HG02623 (cell line): ENCODE measurements around the gene CCDC169.

Experiments used
- ATAC-seq: cut with Tn5 transposase; IDR thresholded peaks from one replicate; pipeline ENCODE4 v1.9.1; 2021; ENCODE audit warnings: moderate library complexity; ENCODE audit not compliant: unreplicated experiment

The CCDC169 gene

DNA sequence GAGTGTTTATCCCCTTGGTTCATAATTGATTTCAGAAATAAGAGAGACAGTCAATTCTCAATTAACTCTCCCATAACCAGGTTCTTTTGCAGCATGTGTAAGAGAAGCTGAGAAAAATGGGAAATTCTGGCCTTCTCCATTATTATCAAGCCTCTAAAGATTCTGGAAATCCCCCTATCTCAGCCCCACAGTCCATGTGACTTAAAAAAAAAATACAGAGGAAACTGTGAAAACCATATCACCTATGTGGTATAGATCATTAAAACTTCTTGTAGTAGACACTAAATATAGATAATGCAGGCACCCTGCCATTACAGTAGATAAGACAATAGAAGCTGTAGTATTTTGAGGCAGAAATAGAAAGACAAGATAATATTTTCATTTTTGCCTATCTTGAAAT, 48.9 kb downstream of the CCDC169 start:
- no peak for ATAC-seq

DNA sequence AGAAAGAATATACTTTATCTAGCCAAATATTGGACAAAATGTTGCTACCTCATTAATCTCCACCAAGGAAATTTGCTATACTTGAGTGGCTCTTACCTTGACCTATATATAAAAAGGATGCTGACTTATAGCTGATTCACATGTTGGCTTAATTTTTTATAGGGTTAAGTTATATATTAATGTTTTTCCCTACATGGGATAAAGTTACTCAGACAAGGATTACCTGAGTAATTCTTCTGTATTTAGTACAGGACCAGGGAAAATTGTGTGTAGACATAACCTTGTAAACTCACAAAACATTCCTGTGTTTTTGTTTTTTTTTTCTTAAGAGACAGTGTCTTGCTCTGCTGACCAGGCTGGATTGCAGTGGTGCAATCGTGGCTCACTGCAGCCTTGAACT, 52.6 kb downstream of the CCDC169 start:
- no peak for ATAC-seq

DNA sequence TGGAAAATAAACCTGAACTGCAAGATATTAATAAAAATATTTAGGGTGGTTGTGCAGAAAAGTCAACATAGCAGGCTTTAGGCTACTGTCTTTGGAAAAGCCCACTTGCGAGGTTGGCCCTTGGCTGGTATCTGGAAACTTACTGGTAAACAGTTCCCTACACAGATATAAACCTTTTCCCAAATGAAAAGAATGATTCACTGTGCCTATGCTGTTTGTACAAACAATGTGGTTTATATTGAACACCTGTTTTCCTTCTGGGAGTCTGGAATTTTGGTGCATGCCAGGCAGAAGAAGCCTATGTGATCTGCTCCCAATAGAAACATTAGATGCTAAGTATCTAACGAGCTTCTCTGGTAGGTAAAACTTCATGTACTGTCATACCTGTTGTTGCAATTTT, 53.5 kb downstream of the CCDC169 start:
- ATAC-seq: no peak

GRCh38 chr13:36242761-36243160, 54.9 kb downstream of the CCDC169 start:
- ATAC-seq: no peak

DNA sequence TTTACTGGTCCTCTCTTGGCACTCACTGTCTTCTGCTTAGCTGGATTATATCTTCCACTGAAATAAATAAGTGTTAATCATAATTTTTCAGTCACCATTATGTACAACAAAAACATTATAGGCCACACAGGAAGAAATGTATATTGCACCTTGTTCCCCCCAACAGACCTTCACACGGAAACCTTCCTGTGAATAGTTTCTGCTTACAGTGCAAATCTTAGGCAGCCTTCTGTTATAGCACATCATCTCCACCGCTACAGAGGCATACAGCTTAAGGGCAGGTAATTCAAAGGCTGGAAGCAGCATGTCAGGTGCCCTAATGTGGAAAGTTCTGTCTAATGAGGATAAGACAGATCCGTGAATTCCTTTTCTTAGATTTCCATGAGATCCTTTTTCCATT, 66.4 kb downstream of the CCDC169 start:
- no peak for ATAC-seq

GRCh38 chr13:36224730-36225129, 72.9 kb downstream of the CCDC169 start:
- ATAC-seq: no peak

- no peak for ATAC-seq
Observed at GRCh38 chr13:36219883-36220282, 77.7 kb downstream of the CCDC169 start.

GRCh38 chr13:36217456-36217855, 80.2 kb downstream of the CCDC169 start:
- ATAC-seq: no peak

DNA sequence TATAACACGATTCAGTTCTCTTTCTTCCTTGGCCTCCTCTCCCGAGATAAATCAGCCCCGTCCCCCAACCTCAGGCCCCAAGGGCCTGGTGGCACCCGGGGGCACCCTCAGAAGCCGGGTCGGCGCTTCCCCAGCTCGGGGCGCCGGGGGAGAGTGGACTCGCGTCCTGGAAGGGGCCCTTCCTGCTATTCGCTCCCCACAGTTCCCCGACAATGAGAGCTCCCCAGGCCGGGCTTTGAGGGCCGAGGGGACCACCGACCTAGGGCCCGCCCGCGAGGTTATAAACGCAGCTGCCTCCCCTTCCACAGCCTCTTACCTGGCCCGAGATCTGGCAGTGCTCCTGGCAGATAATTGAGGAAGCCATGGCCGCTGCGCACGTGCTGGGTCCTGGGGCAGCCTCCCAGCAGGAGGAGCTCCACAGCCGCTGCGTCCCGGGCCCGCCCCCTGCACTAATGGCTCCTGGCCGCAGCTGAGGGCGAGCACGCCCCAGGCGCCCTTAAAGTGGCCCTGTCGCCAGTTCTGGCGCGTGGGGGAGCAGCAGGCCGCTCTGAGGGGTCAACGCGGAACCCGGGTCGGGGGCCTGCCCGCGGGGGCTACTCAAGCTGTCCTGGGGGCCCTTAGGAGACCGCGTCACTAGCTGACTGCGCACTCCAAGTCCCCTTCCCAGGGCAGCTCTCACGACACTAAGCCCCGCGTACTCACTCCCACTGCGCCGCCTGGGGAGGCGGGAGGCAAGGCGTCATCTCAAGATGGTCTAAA, 83.3 kb downstream of the CCDC169 start, which contains the start of gene SOHLH2:
TSS of gene SOHLH2 (minus strand) at position 394 of the 759 bp plus-strand sequence. CDS start at position 364, 30 bp downstream.
- ATAC-seq: no peak

- ATAC-seq: no peak
Observed at GRCh38 chr13:36212789-36213188, 84.8 kb downstream of the CCDC169 start.

DNA sequence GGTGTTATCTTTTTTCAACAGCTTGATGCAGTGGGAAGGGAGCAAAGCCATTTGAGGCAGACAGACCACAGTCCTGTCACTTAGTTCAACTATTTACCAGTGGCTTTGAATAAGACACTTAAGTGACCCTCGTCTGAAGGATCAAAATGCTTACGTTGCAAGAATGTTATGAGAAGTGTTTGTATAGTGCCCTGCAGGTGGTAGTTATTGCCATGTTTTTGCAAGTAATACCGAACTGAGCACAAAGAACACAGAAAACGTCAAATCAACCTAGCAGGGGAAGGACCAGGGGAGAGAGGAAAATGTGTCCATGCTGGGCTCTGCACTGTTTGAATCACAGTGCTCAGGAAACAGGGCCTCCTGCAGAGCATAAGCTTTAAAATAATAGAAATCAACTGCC, 86.0 kb downstream of the CCDC169 start:
- no peak for ATAC-seq

- ATAC-seq: no peak
Observed at GRCh38 chr13:36210738-36211137, 86.9 kb downstream of the CCDC169 start.

GRCh38 chr13:36207672-36208071, 89.9 kb downstream of the CCDC169 start:
- ATAC-seq: no peak

DNA sequence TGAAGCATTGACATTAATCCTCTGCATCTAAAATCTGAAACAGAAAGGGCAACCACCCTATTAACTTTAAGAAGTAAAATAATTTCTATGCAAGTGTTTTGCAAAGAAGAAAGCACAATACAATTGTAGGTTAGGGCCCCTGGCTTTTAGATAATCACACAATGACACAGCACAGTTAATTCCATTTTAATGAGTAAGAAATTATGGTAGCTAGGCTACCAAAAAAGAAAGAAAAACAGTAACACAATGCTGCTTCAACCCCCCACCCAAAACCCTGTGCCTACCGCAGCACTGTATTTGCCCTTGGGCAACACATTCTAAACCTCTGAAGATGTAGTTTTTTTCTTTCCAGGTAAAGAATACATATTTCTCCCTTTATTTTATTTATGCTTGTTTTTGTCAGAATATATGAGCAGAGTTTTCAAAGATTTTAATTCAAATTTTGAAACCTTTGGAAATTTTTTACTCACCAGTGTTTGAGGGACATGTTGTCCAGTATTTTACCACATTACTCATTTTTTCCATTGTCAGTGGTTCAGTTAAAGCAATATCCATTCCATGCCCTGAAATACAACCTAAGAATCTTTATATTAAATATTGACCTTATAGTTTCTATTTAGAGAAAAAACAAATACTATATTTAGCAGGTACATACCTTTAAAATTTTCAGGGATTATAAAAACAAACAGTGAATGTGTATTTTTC, 104.3 kb downstream of the CCDC169 start:
- no peak for ATAC-seq

DNA sequence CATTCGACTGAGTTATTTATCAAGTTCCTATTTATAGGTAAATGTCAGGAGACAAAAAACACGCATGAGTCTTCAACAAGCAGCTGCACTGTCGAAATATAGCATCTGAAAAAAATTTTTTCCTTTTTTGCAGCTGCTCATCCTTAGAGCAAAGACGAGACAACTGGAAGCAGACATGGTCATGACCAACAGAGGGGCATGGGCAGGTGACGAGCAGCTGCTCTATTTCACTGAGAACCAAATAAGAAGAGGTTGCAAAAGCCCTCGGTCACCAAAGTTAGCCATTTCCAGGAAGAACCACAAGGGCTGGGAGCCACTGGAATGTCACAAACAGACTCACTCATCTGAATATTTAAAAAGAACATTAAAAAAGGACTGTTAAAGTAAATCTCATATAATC, 105.4 kb downstream of the CCDC169 start:
- ATAC-seq: no peak

DNA sequence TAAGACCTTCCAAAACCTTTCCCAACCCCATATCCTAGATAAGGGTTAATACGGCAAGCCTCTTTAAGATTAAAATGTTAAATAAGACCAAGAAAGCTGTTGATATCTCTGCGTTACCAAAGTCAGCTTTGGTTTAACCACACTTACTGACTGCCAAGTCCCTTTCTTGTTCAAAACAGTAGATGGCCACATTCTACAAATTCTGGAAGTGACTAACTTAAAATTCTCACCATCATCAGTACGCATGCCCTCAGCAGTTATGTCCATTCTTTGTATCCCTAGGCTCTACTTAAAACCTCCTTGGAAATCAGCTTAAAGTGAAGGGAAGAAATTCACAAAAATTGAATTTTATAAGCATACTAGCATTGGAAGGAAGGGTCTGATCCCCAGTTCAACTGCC, 106.8 kb downstream of the CCDC169 start:
- no peak for ATAC-seq

- ATAC-seq: no peak
Observed at GRCh38 chr13:36188441-36188840, 109.2 kb downstream of the CCDC169 start.

DNA sequence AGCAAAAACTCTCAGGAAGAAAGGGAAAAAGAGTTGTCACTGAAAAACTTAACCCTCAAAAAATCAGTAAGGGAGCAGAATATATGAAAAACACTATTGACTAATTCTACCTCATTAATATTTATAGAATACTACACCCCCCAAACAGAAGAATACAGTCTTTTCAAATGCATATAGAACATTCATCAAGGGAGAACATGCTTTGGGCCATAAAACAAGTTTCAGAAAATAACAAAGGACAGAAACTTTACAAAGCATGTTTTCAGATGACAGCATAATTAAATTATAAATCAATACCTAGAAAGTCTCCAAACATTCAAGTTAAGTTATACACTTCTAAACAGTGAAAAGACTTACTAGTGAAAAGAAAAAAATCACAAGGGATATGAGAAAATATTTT, 113.7 kb downstream of the CCDC169 start:
- ATAC-seq: no peak
